ENCODE results near the gene C6orf120.

Gene C6orf120

GRCh38 chr6:169738204-169738975 is 36.5 kb downstream of the C6orf120 start:
- peak; percentile 4 for TF ChIP-seq CTCF (conservative IDR thresholded peaks at IDR 0.05; ENCODE audit: low read depth, low read length)
- DNase-seq (ENCODE audit: low read depth): peak; percentile 37

GRCh38 chr6:169738976-169739529 is 37.1 kb downstream of the C6orf120 start:
- TF ChIP-seq CTCF (conservative IDR thresholded peaks at IDR 0.05; ENCODE audit: low read depth, low read length): no peak

More at GRCh38 chr6:169738204-169738975, 36.5 kb downstream of the C6orf120 start:
- no peak overlapping the region for H3K4me3 ChIP-seq (ENCODE audit: low read depth, low read length)

GRCh38 chr6:169741344-169741743 is 39.4 kb downstream of the C6orf120 start:
- DNase-seq (ENCODE audit: low read depth): no peak
- no peak overlapping the region for H3K4me3 ChIP-seq (ENCODE audit: low read depth, low read length)
- no peak for TF ChIP-seq CTCF (conservative IDR thresholded peaks at IDR 0.05; ENCODE audit: low read depth, low read length)

More at GRCh38 chr6:169738976-169739529, 37.1 kb downstream of the C6orf120 start:
- no peak overlapping the region for H3K4me3 ChIP-seq (ENCODE audit: low read depth, low read length)
- no peak for DNase-seq (ENCODE audit: low read depth)

- no peak overlapping the region for H3K4me3 ChIP-seq (ENCODE audit: low read depth, low read length)
- DNase-seq (ENCODE audit: low read depth): no peak
These were observed 43.5 kb downstream of the C6orf120 start for GRCh38 chr6:169745405-169745804.

GRCh38 chr6:169746556-169746955 is 44.6 kb downstream of the C6orf120 start:
- no peak overlapping the region for H3K4me3 ChIP-seq (ENCODE audit: low read depth, low read length)
- no peak for DNase-seq (ENCODE audit: low read depth)
- TF ChIP-seq CTCF (conservative IDR thresholded peaks at IDR 0.05; ENCODE audit: low read depth, low read length): no peak

More at GRCh38 chr6:169745405-169745804, 43.5 kb downstream of the C6orf120 start:
- no peak for TF ChIP-seq CTCF (conservative IDR thresholded peaks at IDR 0.05; ENCODE audit: low read depth, low read length)

- peak; percentile 95 for DNase-seq (ENCODE audit: low read depth)
- peak within 1 kb of the TSS; percentile 82 for H3K4me3 ChIP-seq (ENCODE audit: low read depth, low read length)
- TF ChIP-seq CTCF (conservative IDR thresholded peaks at IDR 0.05; ENCODE audit: low read depth, low read length): peak; percentile 39
These were observed 49.5 kb downstream of the C6orf120 start, which contains the start of the genes DYNLT2 and ERMARD for GRCh38 chr6:169751242-169752073. TSS of gene DYNLT2 (minus strand) at chr6:169751572. CDS start at chr6:169751458, 114 bp downstream. TSS of gene ERMARD (plus strand) at chr6:169751622. CDS start at chr6:169751658, 36 bp downstream.

Data from choroid plexus epithelial cell (primary cell).